A549 treated with CORT108297 at 1 μM for 4 hours (cell line): Measurements from ENCODE around the gene POTEH. TPM values are rescaled to one million over a fixed set of nuclear protein-coding genes. Genes with fewer than 3 reads are reported as not detected.

Experiments
- total RNA-seq: library from RNA; stranded (reverse); fragments of 200-300 nt; extraction: Qiagen RNA extraction; gene quantifications from 5 replicates; pipeline ENCODE4 v1.2.3, GENCODE V29; 2022

POTEH gene
- total RNA-seq: not detected in 5 replicates

DNA sequence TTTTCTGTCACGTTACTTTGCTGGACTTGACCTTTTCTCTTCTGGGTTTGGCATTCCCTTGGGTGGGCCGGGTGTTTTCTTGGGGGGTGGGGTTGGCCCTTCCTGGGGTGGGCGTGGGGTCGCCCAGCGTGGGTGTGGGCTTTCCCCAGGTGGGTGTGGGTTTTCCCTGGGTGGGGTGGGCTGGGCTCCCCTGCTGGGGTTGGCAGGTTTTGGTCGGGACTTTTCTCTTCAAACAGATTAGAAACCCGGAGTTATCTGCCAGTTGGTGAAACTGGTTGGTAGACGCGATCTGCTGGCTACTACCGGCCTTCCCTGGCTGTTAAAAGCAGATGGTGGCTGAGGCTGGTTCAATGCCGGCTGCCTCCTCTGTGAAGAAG, at the start of gene POTEH:
POTEH (plus strand) TSS at position 278 of the 377 bp plus-strand sequence; CDS start at position 330, 52 bp downstream.

Other genes with a start within 250 kb of the POTEH start
- gene OR11H1, start 161.8 kb upstream of the POTEH start, total RNA-seq: not detected in 5 replicates